ENCODE results near the gene CAVIN2.

- no peak for TF ChIP-seq POLR2A (conservative IDR thresholded peaks at IDR 0.05)
- TF ChIP-seq FOXP1 (CRISPR knock-in tag; IDR thresholded peaks at IDR 0.05): no peak
- TF ChIP-seq RFX5 (IDR thresholded peaks at IDR 0.05; ENCODE audit: low read depth, low read length): no peak
- no peak for TF ChIP-seq ZNF551 (CRISPR knock-in tag; IDR thresholded peaks at IDR 0.05)
- no peak for TF ChIP-seq SETDB1 (IDR thresholded peaks at IDR 0.05; ENCODE audit: low read length)
These were observed 43.9 kb downstream of the CAVIN2 start for GRCh38 chr2:191803007-191803406.

Data from K562 (cell line).